ENCODE data around the gene TNS1.
"Not testable (repeated sequence)": the region's sequence is repeated elsewhere in the genome, so short reads cannot be mapped to it uniquely, and the experiment has no call there.

Gene TNS1

DNA sequence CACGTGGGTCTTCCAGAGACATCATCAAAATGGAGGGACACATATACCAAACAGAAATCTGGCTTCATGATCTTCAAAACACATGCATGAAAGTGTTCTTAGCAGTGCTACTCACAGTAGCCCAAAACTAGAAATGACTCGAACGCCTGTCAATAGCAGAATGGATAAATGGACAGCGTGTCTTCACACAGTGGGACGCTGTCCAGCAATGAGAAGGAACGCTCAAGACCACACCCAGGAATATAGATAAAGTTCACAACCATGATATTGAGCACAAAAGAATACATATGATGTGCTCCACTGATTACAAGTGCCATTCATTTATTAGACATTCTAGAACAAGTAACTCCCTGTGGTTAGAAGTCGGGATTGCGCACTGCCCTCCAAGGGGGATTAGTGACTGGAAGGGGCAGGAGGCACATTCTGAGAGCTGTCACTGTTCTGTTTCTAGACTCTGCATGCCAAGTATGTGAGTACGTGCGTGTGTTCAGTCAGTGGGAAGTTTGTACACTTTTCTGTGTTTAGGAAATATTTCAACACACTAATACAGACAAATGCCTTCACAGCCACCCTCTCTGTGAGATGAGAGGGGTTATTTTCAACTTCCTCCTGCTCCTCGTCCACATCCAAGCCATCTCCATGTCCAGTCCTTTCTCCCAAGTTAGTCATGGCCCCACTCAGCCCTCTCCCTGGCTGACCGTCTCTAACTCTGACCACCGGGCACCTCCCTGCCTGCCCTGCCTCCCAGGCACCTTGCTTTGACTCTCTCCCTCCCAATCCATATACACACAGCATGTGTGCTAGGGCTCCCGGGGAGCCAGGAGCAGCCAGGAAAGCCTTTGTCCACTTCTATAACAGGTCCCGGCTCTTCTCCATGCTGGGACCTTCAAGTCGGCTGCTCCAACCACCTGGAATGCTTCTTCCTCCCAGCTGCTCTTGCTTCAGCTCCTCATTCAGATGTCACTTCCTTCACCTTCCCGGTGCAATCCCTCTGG, 26.9 kb upstream of the TNS1 start:
- no peak for DNase-seq

DNA sequence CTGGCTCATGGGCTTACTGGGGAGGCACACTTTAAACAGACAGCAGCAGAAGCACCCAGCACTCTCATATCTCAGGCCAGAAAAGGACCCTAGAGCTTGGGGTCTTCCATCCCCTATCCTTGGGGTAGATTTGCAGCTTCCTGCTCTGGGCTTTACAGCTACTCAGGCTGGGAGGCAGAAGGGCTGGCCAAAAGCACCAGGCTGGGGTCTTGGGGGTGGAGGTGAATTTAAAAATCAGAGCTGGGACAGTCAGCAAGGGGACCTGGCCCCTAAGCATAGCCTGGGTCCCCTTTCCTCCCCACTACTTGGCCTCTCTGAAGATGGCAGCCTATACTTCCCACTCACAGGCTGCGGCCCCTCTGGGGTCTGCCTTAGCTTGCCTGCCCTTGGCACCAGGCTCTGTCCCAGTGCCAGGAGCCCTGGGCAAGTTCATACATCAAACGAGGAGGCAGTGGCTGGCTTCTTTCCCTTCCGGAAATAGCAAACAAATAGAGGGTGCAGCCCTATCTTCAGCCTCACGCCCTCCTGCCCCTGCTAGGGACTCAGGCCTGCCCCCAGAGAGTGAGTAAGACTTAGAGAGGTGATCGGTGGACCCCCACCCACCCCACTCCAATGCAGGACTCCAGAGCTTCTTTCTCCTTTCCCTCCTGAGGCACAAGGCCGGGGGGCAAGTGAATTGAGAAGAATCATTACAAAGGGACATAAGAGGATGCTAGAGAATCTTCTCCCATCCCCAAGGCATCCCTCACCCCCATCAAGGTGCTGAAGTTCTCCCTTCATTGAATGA, 26.0 kb upstream of the TNS1 start:
- DNase-seq, result no peak

DNA sequence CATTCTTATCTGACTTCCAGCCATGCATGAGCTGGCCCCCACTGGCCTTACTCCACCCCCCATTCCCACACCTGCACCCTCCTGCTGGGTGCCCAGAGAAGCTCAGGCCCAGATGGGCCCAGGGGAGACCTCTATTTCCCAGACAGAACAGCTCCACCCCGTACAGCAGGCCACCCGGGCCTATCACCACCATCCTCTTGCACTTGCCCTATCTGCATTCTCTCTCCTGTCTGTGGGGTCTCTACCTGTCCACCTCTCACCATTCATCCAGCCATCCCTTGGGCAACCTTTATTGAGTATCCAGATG, 25.3 kb upstream of the TNS1 start:
- no peak for DNase-seq

DNA sequence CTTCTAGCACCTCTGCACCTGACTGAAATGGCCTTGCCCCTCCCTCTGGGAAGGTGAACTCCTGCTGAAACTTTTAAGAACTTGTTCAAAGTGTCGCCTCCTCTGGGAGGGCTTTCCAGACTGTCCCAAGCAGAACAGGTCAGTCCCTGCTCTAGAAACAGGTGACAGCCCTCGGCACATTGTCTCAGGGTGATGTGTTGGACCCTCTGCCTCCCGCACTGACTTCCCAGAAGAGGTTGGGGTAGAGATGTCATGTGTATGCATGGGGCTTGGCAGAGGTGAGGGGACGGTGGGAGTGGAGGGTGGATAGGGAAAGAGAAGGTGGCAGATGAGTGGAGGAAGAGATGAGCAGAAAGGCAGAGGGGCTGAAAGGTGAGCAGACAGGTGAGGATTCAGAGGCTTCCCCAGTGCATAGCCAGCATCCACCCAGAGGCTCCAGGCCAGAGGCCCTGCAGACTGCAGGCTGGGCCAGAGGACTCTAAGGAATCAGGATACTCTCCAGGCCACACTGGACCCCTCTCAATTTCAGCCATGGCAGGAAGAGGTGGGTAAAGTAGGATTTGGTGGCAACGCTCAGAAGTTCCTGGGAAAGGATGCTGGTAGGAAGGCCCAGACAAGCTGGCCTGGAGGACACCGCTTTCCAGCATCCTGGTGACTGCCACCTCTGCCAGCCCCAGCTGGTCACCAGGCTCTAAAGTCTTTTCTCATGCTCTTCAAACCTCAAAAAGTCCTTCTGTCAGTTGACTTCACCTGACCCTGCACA, 24.8 kb upstream of the TNS1 start:
- no peak for DNase-seq

DNA sequence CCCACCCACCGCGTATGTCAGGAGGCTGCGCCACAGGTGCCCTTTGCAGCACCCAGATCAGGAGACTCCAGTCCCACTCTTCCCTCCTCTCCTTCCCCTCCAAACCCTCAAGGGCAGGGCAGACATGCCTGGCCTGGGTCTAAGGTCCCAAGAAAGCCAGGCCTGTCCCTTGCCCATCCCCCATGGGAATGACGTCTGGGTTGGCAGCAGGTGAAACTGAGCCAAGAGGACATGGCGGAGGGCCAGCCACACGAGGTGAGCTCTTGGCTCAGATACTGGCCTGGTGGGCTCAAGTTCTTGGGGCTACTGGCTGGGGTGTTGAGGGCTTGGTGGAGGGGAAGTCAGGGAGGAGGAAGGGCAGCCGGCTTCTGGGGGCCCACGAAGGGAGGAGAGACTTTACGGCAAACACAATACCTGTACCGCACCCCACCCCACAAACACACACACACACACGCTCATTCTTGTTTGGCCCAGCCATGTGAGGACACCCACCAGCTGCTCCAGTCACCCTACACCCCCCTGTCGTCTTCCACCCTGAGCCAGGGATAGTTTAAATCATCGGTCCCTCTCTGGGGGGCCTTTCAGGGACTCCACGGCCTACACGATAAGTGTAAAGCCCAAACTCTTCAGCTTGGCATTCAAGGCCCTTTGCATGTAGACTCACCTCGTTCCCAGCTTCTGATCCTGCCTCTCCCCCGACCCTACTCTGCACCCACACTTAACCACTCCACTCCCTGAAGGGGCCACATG, 24.1 kb upstream of the TNS1 start:
- DNase-seq, result no peak

DNA sequence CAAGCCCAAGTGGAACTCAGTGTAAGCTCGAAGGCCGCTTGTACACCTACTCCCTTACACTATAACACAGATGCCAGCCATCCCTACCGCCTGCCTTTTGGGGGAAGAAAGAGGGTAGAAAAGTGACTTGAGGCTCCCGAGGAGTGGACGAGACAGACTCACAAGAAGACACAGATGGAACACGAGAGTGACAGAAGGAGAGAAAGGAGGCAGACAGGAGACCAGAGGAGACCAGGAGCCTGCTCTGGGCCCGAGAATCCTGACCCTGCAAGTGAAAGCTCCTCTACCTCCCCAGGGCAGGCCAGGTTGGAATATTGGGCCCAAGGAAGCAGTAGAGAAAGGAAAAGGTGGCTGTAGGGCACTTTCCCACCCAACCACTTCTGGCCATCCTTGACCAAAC, 23.4 kb upstream of the TNS1 start:
- DNase-seq, result no peak

GRCh38 chr2:218024871-218025270, 22.1 kb upstream of the TNS1 start:
- no peak for DNase-seq

GRCh38 chr2:218024336-218024735, 21.5 kb upstream of the TNS1 start:
- no peak for DNase-seq

DNA sequence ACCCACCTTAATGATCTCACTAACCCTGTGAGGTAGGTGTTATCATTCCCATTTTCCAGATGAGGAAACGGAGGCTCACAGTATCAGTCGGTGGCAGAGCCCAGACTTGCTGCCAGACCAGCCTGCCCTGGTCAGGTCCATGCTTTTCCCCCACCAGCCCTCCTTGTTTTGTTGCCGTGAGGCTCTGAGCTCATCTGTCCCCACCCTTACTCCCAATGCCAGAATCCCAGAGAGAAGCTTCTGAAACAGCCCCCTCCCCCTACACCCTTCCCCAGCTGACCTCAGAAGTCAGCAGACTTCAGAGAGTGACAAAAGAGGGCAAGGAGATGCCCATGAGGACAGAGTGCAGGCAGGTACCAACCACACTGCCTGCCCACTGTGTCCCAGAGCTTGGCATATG, 20.8 kb upstream of the TNS1 start:
- no peak for DNase-seq

- no peak for DNase-seq
Measured at GRCh38 chr2:218022851-218023530, 20.2 kb upstream of the TNS1 start.

- DNase-seq, result no peak
Measured at GRCh38 chr2:218022131-218022850, 19.5 kb upstream of the TNS1 start.

- DNase-seq, result no peak
Measured at GRCh38 chr2:218021536-218022071, 18.8 kb upstream of the TNS1 start.

DNA sequence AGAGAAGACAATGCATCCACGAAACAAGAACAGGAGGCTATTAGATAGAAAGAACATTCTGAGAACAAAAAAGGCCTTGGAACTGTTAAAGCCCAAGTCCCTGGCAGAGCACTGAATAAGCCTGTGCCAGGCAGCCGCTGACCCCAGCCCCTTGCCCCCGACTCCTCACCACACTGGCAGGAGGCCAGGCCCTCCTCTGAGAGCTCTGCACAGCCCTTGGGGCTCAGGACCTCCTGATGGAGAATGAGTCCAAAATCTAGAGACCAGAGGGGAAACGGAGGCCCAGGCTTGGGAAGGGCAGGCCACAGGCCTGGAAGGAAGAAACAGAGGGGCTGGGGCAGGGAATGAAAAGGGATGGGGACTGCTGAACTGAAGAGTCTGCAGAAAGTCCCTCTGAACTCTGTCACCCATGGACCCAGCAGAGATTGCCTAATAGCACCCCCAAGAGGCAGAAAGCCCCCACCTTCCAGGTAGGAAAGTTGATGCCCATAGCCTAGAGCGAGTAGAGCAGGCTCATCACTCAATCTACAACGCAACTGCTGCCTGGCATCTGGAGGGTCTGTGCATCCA, 18.3 kb upstream of the TNS1 start:
- no peak for DNase-seq

GRCh38 chr2:218020281-218020680, 17.5 kb upstream of the TNS1 start:
- DNase-seq, result no peak

DNA sequence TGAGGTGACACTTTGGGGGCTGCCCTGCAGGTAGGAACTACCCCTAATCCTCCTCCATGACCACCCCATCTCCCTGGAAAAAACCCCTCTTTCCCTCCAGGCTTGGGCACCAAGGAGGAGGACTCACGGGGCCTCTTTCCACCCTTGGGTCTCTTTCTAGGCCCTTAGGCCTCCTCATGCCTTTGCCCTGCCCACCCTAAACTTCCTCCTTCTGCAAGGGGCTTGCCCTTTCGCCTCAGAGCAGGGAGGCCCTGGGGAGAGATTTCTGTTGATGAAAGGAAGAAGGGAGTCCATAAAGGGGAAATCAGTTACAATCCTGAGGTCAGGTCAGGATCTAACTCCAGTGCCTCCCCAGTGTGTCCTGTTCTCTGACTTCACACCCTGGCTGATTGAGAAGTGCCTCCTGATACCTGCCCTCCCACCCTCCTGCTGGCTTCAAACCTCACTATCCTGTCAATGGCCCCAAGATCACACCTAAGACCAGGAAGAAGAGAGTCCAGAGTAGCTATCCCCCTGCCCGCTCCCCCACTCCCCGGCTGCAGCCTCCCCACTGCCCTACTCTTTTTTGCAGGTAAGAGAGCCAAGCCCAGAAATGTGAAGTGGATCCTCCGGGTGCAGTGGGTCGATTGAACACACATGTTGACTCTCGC, 16.7 kb upstream of the TNS1 start:
- no peak for DNase-seq

DNA sequence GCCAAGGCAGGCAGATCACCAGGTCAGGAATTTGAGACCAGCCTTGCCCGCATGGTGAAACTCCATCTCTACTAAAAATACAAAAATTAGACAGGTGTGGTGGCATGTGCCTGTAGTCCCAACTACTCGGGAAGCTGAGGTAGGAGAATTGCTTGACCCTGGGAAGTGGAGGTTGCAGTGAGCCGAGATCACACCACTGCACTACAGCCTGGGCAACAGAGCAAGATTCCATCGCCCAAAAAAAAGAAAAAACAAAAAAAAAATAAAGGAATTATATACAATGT, 16.0 kb upstream of the TNS1 start:
- not testable (repeated sequence) for DNase-seq

DNA sequence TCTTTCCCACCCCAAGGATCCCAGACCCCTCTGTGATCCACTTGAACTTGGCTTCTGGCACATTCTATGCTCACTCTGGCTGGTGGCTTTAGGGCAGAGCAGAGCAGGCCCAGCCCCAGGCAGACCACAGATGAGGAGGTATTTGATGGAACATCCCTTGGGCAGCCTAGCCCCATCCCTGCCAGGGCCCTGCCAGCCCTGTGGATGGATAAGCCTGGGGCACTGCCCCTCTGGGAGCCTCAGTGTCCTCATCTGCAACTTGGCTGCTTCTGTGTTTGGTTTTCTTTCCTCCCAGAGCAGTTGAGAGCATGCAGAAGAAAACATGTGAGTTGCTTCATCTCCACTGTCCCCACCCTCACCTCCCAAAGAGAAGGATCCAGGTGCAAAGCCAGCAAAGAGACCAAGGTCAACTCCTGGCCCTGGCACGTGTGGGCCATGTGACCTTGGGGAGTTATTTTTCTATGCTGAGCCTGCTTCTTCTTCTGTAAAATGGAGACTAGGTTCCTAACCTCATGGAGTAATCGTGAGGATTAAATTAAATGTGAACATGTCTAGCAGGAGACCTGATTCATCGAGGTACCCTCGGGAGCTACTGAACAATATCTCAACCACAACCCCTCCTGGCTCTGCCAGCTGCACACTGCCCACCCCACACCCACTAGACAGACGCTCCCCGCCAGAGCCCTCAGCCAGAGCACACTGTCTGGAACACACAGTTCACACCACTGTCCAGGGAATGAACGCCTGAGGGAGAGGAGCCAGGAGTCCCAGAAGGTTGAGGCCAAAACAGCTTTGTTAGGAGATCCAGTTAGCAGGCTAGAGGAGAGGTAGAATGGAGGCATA, 14.6 kb upstream of the TNS1 start:
- no peak for DNase-seq

DNA sequence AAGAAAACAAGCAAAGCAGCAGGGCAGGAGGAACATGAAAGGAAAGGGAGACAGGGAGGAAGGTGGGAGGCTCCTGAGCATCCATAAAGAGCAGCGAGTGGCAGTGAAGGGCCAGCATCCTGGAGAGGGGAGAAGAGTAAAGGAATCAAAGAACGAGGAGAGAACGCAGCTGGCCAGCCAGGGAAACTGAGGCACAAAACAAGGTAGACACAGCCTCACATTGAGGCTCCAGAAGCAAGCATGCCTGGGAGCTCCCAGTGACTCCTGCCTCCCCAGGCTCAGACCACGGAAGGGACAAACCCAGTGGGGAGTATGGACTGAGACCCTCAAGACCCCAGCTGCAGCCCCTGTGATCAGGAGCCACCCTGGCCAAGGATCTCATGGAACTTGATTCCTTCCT, 14.0 kb upstream of the TNS1 start:
- no peak for DNase-seq
